HL-60 (cell line): ENCODE measurements around the gene PAFAH1B2.

Source experiments
- CTCF ChIP-seq: IDR thresholded peaks from one replicate; pipeline ENCODE4 v1.5.1; 2011; ENCODE audit warnings: low read length, control low read depth, inconsistent platforms; ENCODE audit not compliant: insufficient read depth
- POLR2AphosphoS5 ChIP-seq: IDR thresholded peaks from 2 replicates; pipeline ENCODE4 v1.6.1; 2012; ENCODE audit warnings: low read depth

DNA sequence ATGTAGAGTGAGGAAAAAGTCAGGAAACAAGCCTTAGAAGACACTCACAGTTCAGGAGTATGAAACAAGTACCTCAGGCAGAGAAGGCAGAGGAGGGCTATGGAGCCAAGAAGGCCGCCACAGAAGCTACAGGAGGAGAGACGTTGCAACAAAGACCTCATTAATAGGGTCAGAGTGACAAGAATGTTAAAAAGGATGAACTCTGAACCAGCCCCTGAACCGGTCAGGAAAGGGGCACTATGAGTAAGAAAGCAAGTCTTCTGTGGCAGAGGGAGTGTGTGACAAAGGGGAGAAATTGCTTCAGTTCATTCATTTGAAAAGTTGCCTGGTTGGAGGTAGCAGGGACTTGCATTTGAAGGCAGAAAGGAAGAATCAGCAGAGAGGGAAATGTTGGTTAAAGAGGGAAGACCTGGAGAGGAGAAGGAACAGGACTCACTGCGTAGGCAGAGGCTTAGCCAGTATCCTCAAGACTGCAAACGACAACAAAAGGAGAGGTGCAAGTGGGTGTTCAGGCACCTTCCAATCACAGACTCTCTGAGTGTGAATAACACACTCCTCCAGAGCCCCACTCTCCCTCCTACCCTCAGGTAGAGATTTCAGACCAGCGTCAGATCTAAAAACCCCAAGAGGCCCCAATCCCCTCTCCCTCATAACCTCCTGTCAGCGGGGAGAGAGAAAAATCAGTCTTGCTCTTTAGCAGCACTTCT, 70.5 kb downstream of the PAFAH1B2 start:
- TF ChIP-seq CTCF (no peak), POLR2AphosphoS5 (no peak)
